GM19468 (cell line): ENCODE results near the gene SNTG2.

Source experiments
- ATAC-seq: cut with Tn5 transposase; IDR thresholded peaks from one replicate; pipeline ENCODE4 v1.9.1; 2021; ENCODE audit warnings: mild to moderate bottlenecking, moderate library complexity, moderate number of reproducible peaks; ENCODE audit not compliant: unreplicated experiment; ENCODE audit errors: extremely low read depth

The SNTG2 gene

DNA sequence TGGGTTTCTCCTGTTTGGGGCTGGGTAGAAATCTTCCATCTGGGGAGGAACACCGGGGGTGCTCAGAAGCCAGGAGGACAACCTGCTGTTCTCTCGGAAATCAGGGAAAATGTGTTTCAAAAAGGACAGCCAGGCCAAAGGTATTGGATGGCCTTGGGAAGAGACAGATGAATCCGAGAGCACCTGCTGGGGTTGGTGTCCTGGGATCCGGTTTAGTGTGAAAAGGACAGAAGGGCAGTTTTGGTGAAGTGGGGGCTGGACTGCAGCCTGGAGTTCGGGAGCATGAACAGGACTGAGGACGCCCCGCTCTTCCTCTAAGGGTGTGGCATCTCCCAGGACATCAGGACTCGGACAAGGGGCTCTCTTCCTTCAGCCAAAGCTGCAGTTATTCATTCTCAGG, 24.9 kb upstream of the SNTG2 start:
- ATAC-seq = no peak

DNA sequence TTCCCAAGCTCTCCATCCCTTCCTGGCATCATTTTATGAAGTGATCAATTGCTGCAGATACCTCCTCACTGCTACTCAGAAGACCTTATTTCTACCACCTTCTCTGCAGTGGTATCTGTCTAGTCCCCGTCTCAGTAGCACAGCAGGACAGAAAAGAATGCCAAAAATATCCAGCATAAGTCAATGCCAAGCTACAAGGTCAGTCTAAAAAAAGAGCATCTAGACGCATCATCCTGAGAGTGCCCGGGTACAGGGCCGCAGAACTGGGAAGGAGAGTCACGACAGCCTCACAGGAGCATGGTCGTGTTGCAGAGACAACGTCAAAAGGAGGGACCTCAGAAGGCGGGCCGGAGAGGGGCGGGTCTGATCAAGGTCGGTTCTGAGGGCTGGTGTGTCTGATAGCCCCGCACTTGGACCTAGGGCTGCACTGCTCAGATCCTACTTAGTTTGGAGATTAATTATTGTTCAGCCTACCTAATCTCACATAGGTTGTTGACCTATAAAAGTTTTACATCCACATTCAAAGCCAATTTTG, 24.3 kb upstream of the SNTG2 start:
- ATAC-seq = no peak

DNA sequence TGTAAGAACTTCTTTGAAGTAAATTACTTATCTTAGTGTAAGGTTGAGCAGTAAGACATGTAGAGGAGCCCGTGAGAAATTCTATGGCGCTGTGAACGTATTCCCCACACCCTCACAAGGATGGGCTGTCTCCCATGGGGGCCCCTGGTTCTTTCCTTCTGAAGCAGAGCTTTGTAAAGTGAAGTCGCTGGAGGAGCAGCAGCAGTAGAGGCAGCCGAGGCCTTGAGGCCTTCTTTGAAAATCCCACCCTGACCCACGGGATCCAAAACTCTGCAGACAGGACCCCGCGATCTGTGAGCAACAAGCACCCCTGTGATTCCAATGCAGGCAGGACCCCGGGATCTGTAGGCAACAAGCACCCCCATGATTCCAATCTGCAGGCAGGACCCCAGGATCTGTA, 23.8 kb upstream of the SNTG2 start:
- ATAC-seq = no peak

DNA sequence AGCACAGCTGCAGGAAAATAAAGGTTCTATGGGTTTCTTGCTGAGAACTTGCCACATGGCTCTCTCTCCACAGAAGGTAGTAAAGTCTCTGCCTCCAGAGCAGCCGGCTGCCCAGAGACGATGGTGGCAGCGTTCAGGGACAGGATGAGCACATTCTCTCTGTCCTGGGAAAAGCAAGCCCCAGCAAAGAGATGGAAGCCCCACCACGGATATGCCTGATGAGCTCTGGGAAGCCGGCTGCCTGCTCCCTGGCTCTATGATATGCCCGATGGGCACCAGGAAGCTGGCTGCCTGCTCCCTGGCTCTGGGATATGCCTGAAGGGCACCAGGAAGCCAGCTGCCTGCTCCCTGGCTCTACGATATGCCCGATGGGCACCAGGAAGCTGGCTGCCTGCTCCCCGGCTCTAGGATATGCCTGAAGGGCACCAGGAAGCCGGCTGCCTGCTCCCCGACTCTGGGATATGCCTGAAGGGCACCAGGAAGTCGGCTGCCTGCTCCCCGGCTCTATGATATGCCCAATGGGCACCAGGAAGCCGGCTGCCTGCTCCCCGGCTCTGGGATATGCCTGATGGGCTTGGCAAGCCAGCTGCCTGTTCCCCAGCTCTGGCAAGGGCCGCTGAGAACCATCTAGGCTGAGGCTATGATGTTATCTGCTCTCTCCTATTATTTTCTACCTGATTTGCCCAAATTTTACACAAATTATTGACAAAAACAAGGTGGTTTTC, 21.5 kb upstream of the SNTG2 start:
- no peak for ATAC-seq

DNA sequence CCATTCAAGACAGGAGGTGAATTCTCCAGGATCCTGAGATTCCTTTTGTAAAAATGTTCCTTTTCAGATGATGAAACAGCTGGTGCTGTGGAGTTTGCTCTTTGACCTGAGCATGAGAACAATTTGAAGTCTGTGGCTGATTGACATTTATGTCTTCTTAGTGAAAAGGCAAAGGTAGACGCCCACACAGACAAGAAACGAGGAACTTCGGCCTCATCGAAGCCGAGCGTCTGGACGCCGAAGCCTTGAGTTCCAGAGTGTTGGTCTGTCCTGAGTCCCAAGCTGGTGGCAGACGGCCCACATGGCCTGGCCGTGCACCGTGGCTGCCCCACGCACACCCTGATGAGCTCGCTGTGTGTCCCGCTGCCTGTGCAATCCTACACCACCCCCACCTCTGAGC, 20.7 kb upstream of the SNTG2 start:
- no peak for ATAC-seq

DNA sequence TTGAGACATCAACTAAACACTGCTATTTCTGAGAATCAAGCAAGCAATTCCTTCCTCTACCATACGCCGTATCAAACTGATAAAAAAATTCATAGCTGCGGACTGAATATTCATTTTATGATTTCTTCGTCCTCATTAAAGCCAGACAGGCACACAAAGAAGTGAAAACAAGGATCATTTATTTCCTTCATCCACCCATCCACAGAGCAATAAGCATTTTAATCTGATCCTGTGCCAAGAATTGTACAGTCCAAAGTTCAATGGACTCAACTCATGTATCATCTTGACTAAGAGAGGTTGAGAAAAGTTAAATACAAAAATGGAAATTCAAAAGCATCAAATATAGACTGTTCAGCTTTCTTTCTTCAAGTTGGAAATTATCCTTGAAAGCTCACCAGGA, 19.7 kb upstream of the SNTG2 start:
- no peak for ATAC-seq

DNA sequence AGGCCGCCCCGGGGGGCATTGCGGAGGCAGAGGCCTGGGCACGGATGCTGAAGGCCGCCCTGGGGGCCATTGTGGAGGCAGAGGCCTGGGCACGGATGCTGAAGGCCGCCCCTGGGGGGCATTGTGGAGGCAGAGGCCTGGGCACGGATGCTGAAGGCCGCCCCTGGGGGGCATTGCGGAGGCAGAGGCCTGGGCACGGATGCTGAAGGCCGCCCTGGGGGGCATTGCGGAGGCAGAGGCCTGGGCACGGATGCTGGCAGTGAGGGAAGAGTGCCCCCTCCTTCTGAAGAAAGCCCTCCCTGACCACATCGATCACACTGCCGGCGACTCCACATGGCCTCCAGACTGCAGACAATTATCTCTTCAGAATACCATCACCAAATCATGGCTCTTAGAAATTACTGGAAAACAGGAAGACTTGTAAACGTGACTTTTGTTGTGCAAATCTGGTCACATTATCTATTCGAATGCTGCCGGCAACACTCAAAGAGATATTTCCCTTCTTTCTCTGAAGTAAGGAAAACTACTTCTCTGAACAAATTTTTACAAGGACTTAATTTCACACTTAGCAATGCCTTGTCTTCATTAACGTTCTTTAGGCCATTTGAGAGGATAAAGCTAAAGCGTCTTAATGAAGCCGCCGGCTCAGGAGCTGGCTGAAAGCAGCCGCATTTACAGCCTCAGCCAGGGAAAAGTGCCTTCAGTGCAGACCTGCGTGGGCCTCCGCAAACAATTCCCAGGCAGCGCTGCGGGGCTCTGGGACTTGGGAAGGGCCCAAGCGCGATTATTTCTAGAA, 18.1 kb upstream of the SNTG2 start:
- ATAC-seq = no peak

DNA sequence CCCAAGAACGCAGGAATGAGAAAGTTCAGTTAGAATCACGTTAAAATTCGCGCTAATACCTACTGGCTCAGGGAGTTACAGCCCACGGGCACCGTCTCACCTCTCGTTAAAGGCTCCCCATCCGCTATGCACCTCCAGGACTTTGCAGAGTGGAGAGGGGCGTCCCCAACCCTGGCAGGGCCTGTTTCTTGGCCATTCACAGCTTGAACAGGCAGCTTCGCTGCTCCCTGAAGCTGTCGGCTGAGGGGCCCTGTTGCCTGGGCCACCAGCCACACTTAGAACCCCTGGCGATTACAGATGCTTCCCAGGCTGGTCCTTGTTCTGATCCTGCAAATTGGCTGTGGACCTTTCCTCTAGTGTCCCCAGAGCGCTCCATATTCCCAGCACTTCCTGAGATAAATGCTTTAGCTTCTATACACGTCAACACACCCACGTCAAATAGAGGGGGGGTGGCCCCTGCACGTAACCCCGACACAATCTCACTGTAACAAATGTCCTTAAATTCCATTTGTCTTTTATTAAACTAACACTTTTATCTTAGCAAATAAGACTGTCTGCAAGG, 16.8 kb upstream of the SNTG2 start:
- no peak for ATAC-seq

DNA sequence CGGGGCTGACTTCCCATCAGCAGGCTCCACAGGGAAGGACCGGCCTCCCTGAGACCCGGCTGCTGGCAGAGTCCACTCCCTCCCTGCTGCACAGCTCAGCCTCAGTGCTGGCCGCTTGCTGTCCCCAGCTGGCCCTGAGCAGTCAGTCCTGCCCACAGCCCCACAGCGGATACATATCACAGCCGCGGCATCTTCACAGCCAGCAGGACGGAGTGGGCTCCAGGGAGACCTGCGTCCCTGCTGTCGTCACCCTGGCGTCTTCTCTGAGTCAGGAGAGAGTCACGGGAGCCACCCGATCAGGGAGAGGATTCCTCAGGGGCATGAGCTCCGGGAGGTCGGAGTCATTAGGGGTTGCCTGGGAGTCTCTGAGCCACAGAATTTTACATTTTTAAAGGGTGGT, 13.1 kb upstream of the SNTG2 start:
- no peak for ATAC-seq

DNA sequence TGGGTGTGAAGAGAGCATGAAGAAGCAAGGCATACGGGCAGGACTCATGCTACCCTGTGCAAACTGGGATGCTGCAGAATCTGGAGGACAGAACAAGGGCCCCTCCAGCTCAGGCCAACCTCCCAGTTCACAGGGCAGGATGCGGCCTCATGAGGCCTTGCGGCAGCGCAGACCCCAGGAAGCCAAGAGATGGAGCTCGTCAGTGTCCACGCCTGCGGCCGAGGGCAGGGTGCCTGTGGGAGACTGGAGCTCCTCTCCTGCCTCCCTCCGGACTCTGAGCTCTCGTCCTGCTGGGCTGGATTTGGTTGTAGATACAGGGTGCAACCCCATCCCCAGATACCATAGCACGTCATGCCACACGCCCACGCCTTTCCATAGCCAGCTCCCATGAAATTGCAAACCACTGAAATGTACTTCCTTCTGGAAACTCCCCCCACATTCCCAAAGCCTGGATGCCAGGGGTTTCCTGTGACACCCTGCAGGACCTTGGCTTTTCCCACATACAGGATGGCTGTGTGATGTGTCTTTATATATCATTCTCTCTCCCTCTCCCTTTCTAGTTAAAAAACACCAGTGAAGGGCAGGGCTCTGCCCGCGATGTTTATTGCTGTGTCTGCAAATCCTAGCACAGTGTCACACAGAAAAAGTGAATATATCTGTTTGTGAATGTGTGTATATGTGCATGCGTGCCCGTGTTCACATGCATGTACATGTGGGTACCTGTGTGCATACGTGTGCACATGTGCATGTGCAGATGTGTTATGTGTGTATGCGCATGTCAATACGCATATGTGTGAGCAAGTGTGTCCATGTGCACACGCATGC, 12.3 kb upstream of the SNTG2 start:
- no peak for ATAC-seq

DNA sequence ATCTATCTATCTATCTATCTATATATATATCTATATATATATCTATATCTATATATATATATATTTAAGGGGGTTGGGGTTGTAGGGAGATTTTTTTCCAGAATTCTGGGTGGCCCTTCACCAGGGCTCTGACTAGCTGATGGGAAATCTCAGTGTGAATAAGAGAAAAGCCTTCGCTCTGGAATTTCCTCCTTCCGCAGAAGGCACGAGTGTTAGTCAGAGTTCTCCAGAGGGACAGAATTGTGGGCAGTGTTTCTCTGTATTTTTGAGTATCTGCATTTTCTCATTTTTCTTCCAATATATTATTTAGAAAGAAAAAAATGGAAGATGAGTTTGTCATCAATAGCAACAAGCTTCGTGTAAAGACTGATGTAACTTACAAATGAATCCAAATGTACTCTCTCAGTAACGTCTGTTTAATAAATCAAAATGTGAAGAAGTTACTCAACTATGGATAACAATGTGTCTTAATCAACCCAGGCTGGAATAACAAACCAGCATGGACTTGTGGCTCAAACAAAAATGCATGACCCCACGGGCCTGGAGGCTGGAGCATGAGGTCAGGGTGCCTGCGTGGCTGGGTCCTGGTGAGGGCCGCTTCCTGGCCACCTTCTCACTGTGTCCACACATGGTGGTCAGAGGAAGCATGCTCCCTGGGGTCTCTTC, 10.6 kb upstream of the SNTG2 start:
- no peak for ATAC-seq

DNA sequence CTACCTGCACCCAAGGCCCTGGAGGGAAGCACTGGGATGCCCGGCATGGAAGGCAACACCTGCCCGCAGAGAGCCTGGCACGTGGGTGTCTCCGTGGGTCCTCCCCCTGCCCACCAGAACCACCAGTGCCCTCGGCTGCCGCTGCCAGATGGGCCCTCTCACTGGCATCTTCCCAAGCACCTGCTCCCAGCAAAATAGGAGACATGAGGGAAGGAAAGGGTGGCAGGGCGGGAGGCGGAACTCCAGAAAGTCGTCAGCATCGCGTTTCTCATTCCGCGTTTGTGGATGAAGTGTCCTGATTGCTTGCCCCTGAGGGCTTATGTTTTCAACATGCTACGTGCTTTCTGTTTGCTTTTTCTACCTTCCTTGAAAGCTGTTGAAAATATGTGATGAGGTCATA, 8.8 kb upstream of the SNTG2 start:
- ATAC-seq = no peak

DNA sequence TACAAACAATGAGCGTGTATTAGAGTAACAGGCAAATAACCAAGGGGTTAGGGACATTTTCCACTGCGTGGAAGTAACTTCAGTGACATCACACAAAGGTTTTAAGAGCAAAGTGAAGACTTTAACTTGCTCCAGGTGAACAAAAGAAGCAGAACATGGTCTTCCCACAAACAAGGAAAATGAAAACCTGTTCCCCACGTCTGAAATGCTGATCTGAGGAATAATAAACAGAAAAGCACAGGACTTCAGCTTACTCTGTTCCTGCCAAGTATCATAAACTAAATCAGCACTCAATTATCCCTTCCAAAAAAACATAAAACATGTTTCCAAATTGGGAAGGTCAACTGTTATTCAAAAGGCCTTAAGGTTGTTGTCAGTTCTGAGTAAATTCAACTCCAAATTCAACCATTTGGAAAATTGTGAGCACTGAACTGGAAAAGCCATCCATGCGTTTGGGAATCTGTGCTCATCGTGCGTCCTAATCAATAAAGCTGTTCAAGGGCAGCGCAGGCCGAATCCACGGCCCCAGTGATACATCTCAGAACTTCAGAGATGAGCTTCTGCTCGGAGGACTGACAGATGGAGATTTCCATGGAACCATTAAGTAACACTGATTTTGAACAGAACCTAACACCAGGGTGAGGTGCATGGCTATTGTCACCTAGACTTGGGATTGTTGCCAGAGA, 7.7 kb upstream of the SNTG2 start:
- no peak for ATAC-seq

DNA sequence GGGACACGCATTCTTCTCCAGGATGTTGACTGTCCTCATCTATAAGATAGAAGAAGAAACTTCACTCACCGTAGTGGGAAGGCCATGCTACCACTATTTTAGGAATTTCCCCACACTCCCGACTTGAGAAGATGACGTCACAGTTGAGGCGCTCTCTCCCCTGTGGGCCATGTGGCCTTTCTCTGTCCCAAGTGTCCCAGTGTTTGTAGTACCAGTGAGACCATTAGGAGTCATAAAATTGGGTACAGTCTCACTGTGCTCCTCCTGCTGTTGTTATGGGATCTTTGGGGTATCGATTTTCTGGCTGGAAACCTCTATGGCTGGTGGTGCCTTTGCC, 7.2 kb upstream of the SNTG2 start:
- ATAC-seq = no peak

DNA sequence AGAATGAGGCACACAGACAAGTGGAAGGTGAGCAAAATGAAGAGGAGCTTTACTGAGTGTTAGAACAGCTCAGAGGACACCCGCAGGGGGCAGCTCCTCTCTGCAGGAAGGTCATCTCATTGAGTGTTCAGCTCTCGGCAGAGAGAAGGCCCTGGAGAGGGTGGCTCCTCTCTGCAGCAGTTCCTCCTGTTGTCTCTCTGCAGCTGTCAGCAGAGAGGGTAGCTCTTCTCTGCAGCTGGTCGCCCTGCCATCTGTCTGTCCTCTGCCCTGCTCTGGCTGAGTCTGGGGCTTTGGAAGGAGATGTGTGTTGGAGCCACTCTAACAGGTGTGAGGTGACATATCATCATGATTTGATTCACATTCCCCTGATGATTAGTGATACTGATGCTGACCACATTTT, 6.8 kb upstream of the SNTG2 start:
- no peak for ATAC-seq

DNA sequence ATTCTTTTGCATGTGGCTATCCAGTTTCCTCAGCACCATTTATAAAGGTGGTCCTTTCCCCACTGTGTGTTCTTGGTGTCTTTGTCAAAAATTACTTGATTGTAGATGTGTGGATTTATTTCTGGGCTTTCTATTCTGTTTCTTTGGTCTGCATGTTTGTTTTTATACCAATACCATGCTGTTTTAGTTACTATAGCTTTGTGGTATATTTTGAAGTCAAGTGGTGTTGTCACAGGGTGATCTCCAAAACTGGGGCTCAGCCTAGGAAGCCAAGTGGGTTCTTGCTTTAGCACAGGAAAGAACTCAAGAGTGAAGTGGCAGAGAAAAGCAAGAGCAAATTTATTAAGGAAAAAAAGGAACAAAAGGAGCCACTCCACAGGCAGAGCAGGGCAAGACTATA, 6.0 kb upstream of the SNTG2 start:
- ATAC-seq = no peak

DNA sequence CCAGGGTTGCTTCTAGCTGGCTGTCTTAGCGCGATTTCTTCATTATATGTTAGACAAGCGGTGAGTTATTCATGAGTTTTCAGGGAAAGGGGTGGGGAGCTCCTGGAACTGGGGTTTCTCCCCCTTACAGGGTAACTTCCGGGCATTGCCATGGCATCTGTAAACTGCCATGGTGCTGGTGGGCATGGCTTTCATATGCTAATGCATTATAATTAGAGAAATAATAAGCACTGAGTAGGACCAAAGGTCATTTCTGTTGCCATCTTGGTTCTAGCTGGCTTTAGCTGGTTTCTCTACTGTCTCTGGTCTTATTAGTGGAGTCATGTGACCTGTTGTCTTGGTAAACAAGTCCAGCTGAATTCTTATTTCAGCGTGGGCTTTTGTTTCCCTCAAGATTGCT, 5.5 kb upstream of the SNTG2 start:
- ATAC-seq = no peak

DNA sequence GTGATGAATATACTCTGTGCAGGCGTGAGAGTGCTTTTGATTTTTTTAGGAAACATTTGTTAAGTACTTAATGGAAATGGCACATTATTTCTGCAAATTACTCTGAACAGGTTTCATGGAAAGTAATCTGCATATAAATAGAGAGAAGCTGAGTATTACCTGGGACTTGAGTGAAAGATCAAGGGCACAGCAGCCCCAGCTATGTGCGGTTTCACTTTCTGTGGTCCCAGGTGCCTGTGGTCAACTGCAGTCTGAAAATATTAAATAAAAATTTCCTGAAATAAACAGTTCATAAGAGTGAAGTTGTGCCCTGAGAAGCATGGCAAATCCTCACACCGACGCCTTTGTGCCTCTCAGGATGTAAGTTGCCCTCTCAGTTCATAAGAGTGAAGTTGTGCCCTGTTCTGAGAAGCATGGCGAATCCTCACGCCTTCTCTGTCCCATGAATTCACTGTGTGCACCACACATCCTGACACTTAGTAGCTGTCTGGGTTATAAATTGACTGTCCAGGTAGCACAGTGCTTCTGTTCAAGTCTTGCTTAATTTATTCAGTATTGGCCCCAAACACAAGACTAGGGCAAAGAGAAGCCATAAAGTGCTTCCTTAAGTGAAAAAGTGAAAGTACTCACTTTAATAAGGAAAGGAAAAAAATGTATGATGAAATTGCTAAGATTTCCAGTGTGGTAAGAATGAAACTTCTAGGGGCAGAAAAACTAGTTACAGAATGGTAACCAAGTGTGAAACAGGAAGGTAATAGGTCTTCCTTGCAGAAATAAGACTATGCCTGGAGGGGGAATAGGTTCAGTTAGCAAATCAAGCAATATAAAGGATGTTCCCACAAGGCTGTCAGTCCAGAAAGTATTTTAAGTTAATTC, 4.3 kb upstream of the SNTG2 start:
- ATAC-seq = no peak
